ENCODE results near the gene FDPS.
"Not testable (repeated sequence)": the region's sequence is repeated elsewhere in the genome, so short reads cannot be mapped to it uniquely, and the experiment has no call there.

FDPS gene

DNA sequence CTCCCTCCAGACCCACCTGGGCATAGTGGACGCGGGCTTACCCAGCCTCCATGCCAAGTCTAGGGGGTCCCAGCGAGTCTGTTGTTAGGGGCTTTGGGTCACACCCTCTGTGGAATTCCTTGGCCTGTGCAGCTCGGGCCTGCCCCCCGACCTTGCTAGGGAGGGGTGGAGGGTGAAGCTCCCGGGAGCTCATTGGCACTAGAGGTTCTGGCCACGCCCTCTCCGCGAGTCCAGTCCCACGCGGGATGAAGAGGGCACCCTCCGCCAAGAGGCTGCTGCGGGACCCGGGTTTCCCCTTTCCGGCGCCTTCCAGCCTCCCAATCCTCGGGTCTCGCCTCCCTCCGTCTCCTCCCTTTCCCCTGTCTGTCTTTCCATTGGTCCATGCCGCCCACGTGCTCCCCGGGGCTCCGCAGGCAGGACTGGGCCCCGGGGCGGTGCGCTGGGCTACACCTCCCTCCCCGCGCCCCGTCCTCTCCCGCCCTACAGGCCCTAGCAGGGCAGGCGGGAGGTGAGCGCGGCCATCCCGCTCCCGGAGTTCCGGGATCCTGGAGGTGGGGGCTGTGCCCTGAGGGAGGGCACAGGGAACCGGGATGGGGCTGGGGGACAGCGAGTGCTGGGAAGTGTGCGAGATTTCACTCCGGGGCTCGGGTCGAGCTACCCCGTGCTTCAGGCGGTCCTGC, 15.5 kb downstream of the FDPS start:
- peak; percentile 97 for DNase-seq (ENCODE audit: low read depth)
- peak overlapping the region; percentile 86 for H3K4me3 ChIP-seq (replicated peaks; ENCODE audit: low read depth, low read length)
- TF ChIP-seq, protein P1, sequence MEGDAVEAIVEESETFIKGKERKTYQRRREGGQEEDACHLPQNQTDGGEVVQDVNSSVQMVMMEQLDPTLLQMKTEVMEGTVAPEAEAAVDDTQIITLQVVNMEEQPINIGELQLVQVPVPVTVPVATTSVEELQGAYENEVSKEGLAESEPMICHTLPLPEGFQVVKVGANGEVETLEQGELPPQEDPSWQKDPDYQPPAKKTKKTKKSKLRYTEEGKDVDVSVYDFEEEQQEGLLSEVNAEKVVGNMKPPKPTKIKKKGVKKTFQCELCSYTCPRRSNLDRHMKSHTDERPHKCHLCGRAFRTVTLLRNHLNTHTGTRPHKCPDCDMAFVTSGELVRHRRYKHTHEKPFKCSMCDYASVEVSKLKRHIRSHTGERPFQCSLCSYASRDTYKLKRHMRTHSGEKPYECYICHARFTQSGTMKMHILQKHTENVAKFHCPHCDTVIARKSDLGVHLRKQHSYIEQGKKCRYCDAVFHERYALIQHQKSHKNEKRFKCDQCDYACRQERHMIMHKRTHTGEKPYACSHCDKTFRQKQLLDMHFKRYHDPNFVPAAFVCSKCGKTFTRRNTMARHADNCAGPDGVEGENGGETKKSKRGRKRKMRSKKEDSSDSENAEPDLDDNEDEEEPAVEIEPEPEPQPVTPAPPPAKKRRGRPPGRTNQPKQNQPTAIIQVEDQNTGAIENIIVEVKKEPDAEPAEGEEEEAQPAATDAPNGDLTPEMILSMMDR (IDR thresholded peaks at IDR 0.05; ENCODE audit: low read length, missing control alignments), result no peak

DNA sequence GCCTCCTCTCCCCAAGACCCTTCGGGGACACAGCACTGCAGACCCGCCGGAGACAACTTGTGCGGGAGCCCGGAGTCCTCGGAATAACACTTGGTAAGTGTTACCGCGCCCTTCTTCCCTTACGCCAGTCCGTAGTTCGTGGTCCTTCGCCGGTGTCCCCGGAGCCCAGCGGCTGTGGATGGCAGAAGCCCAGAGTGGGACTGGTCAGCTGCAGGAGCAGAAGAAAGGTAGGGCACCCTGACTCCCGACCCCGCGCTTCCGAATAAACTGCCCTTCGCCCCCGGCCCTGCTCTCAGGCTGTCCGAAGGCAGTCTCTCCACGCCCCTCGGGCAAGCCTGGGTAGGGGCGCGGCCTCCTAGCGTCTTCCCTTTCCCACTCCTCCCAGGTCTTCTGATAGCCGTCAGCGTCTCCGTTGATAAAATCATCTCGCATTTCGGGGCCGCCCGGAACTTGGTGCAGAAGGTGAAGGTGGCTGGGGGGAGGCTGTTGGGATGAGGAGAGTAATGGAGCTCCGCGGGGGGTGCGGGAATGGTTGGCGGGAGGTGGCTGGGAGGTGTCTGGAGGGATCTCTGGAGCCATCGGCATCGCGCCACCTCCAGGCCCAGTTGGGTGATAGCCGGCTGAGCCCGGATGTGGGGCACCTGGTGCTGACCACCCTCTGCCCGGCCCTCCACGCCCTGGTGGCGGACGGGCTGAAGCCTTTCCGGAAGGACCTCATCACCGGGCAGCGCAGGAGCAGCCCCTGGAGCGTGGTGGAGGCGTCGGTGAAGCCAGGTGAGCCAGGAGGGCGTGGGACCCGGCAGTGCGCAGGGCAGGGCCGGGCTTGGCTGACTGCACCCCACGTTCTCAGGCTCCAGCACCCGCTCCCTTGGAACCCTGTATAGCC, 16.3 kb downstream of the FDPS start:
- DNase-seq (ENCODE audit: low read depth), result peak; percentile 32
- TF ChIP-seq, protein P1 (IDR thresholded peaks at IDR 0.05; ENCODE audit: low read length, missing control alignments), result peak; percentile 45
- H3K4me3 ChIP-seq (replicated peaks; ENCODE audit: low read depth, low read length), result peak overlapping the region; percentile 86

DNA sequence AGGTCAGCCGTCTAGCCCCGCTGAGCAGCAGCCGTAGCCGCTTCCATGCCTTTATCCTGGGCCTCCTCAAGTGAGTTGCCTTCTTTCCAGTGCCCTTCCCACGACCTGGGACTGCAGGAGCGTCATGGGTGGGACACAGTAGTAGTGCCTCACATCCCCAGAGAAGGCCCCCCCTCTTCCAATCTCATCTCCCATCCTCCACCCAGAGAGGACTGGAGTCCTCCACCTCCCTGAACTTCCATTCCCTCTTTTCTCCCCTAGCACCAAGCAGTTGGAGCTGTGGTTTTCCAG, 16.9 kb downstream of the FDPS start:
- DNase-seq (ENCODE audit: low read depth), result no peak
- peak overlapping the region; percentile 86 for H3K4me3 ChIP-seq (replicated peaks; ENCODE audit: low read depth, low read length)
- TF ChIP-seq, protein P1 (IDR thresholded peaks at IDR 0.05; ENCODE audit: low read length, missing control alignments), result no peak

DNA sequence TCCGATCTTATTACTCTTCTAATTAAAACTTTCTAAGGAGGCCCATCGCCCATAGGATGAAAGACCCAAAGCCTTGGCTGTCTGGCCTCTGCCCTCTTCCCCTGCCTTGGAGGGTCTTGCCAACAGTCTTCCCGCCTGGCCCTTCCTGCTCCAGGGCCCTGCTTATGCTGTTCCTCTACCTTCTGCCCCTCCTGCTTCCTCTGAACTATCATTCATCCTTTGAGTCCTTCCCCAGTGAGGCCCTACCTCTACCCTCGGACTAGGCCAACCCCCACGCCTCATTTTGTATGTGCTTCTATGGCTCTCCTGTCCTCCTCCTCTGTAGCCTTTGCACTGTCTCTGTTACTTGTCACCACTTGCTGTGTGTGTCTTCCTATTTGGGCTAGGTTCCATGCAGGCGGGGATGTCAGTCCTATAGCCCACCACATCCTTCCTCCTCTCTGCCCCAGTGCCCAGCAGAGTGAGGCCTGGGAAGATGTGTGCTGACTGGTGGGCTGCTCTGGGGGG, 17.4 kb downstream of the FDPS start:
- no peak overlapping the region for H3K4me3 ChIP-seq (replicated peaks; ENCODE audit: low read depth, low read length)
- TF ChIP-seq, protein P1 (IDR thresholded peaks at IDR 0.05; ENCODE audit: low read length, missing control alignments), result no peak
- DNase-seq (ENCODE audit: low read depth), result no peak

DNA sequence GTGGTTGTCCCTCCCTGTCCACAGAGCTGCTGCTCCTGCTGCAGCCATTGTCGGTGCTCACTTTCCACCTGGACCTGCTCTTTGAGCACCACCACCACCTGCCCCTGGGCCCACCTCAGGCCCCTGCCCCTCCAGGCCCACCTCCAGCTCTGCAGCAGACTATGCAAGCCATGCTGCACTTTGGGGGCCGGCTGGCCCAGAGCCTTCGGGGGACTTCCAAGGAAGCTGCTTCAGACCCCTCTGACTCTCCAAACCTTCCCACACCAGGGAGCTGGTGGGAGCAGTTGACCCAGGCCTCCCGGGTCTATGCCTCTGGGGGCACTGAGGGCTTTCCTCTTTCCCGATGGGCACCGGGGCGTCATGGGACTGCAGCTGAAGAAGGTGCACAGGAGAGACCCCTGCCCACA, 18.0 kb downstream of the FDPS start:
- no peak for DNase-seq (ENCODE audit: low read depth)
- TF ChIP-seq, protein P1 (IDR thresholded peaks at IDR 0.05; ENCODE audit: low read length, missing control alignments), result no peak
- H3K4me3 ChIP-seq (replicated peaks; ENCODE audit: low read depth, low read length), result no peak overlapping the region

DNA sequence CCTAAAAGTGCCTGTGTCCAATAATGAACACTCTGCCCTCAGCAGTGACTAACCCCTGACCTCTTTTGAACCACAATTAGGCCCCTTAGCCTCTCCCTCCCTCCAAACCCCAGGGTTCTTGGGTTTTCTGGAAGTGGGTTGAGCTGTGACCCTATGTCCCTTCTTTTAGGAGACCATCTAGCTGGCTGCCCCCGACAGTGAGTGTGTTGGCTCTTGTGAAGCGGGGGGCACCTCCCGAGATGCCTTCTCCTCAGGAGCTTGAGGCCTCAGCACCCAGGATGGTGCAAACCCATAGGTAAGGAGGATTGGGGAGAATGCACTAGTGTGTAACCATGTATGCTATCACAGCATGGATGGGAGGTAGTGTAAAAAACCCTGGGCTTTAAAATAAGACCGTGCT, 19.3 kb downstream of the FDPS start:
- DNase-seq (ENCODE audit: low read depth), result no peak
- H3K4me3 ChIP-seq (replicated peaks; ENCODE audit: low read depth, low read length), result no peak overlapping the region
- TF ChIP-seq, protein P1 (IDR thresholded peaks at IDR 0.05; ENCODE audit: low read length, missing control alignments), result no peak

DNA sequence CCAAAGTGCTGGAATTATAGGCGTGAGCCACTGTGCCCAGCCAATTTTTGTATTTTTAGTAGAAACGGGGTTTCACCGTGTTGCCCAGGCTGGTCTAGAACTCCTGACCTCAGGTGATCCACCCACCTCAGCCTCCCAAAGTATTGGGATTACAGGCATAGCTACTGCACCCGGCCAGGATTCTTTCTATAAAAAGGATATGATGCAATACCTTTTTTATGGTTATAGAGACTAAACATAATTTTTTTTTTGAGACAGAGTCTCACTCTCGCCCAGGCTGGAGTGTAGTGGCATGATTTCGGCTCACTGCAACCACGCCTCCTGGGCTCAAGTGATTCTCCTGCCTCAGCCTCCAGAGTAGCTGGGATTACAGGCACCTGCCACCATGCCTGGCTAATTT, 20.2 kb downstream of the FDPS start:
- not testable (repeated sequence) for H3K4me3 ChIP-seq (replicated peaks; ENCODE audit: low read depth, low read length); DNase-seq (ENCODE audit: low read depth)
